SU-DHL-6 (cell line): Measurements from ENCODE around the gene SORCS2.

Experiments used
- EZH2phosphoT487 ChIP-seq: fragments of 200-600 bp; sonication (generic), shearing (Covaris generic); conservative IDR thresholded peaks from 2 replicates; pipeline ENCODE4 v1.6.1; 2018; ENCODE audit warnings: mild to moderate bottlenecking, antibody characterized with exemption, low read length, moderate library complexity, mixed read lengths
- TF ChIP-seq, protein P1 (sequence below): fragments of 200-600 bp; sonication (generic); IDR thresholded peaks from one replicate; pipeline ENCODE4 v1.5.1; 2017; ENCODE audit warnings: antibody characterized with exemption, mild to moderate bottlenecking, low read length, moderate library complexity; ENCODE audit not compliant: insufficient read depth, poor library complexity, severe bottlenecking

DNA sequence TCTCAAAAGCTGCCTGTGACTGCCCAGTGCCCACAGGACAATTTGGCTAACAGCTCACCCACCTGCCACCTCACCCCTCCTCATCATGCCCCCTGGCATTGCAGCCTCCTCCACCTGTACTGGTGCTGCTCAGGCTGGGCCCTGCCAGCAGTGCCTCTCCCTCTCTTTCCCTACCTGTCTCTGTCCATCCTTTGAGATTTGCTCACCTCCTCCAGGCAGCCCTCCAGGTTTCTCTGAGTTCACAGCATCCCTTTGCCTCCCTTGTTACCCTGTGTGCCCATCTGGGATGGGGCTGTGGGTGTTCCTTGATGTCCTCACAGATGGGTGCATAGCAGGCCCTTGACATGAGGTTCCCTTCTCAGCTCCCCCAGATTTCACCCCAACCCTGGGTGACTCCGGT lies 522.4 kb downstream of the SORCS2 start:
- TF ChIP-seq EZH2phosphoT487, result no peak
- TF ChIP-seq, protein P1, sequence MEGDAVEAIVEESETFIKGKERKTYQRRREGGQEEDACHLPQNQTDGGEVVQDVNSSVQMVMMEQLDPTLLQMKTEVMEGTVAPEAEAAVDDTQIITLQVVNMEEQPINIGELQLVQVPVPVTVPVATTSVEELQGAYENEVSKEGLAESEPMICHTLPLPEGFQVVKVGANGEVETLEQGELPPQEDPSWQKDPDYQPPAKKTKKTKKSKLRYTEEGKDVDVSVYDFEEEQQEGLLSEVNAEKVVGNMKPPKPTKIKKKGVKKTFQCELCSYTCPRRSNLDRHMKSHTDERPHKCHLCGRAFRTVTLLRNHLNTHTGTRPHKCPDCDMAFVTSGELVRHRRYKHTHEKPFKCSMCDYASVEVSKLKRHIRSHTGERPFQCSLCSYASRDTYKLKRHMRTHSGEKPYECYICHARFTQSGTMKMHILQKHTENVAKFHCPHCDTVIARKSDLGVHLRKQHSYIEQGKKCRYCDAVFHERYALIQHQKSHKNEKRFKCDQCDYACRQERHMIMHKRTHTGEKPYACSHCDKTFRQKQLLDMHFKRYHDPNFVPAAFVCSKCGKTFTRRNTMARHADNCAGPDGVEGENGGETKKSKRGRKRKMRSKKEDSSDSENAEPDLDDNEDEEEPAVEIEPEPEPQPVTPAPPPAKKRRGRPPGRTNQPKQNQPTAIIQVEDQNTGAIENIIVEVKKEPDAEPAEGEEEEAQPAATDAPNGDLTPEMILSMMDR, result no peak
